OCI-LY7 (cell line): ENCODE results near the gene CRACDL.
"Not testable (repeated sequence)": the region's sequence is repeated elsewhere in the genome, so short reads cannot be mapped to it uniquely, and the experiment has no call there.

Source experiments
- CTCF ChIP-seq: fragments of 200-600 bp; sonication (generic); conservative IDR thresholded peaks from 2 replicates; pipeline ENCODE4 v1.5.1; 2014; ENCODE audit warnings: mild to moderate bottlenecking, antibody characterized with exemption, low read length, moderate library complexity, mixed read lengths
- EZH2phosphoT487 ChIP-seq: fragments of 200-600 bp; sonication (generic); IDR thresholded peaks from 2 replicates; pipeline ENCODE4 v1.6.1; 2018; ENCODE audit warnings: low read depth, borderline replicate concordance, mild to moderate bottlenecking, mixed run types, antibody characterized with exemption, low read length, moderate library complexity, mixed read lengths

DNA sequence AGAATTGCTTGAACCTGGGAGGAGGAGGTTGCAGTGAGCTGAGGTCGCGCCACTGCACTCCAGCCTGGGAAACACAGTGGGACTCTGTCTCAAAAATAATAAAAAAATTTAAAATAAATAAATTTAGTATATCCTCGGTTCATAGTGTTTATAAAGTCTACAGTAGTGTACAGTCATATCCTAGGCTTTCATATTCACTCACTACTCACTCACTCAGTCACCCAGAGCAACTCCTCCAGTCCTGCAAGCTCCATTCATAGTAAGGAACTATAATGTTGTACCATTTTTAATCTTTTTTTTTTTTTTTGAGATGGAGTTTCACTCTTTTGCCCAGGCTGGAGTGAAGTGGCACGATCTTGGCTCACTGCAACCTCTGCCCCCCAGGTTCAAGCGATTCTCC is 58.4 kb downstream of the CRACDL start:
- not testable (repeated sequence) for TF ChIP-seq EZH2phosphoT487, CTCF
